Measurements from ENCODE around the gene SNAPC4. TPM values are rescaled to one million over a fixed set of nuclear protein-coding genes. Genes with fewer than 3 reads are reported as not detected.

The SNAPC4 gene
- polyA plus RNA-seq, 1 experiment: 1.7 TPM

DNA sequence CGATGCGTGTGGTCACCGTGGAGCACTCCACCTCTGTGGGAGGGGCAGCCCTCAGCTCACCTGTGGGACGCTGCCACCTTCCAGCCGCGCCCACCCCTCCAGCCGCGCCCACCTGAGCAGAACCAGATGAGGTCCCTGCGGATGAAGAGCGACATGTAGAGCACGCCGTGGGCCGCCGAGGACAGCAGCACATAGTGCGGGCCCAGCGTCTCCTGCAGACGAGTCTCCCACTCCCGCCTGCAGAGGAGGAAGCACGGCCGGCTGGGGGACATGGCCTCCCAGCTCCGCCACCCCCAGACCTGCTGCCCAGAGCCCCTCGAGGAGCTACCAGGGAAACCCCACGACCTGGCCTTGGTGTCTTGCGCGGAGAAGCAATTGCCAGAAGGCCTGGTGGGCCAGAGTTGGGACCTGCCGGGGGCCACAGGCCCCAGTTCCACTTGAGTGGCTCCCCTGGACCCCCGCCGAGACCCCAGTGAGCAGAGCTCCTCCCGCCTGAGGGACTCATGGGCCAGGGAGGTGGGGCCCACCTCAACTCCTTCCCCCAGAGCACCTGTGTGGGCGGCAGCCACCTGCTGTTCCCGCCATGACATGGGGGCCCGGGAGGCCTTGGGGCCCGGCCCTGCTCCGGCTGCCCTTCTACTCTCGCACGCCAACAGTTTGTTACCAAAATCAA is 33.2 kb upstream of the SNAPC4 start:
- no peaks in the 10 kb centered on the region for H3K27me3 ChIP-seq (ENCODE audit: control insufficient read depth, insufficient read depth, low read length)
- H3K36me3 ChIP-seq (ENCODE audit: control insufficient read depth, insufficient read depth, low read length): peaks cover 17% of the 10 kb centered on the region
- no peak for DNase-seq (ENCODE audit: low read depth)
- CTCF ChIA-PET: interaction anchor here (0.5 to 1.4 kb wide), 2 partner anchors 14 to 121 kb away, joined by 3 to 4 read pairs; no protein-coding TSS in a partner anchor
- no peak overlapping the region for H3K4me3 ChIP-seq (ENCODE audit: low read depth, low read length)
- no peak for TF ChIP-seq CTCF (IDR thresholded peaks at IDR 0.05; ENCODE audit: insufficient read depth, low read depth, low read length)
- POLR2A ChIA-PET: no interaction called here

- POLR2A ChIA-PET: no interaction called here
- DNase-seq (ENCODE audit: low read depth): no peak
- no peak overlapping the region for H3K4me3 ChIP-seq (ENCODE audit: low read depth, low read length)
- H3K27me3 ChIP-seq (ENCODE audit: control insufficient read depth, insufficient read depth, low read length): no peaks in the 10 kb centered on the region
- TF ChIP-seq CTCF (IDR thresholded peaks at IDR 0.05; ENCODE audit: insufficient read depth, low read depth, low read length): no peak
- CTCF ChIA-PET: interaction anchor here (0.5 kb wide), 1 partner anchor 13 kb away, joined by 3 read pairs; no protein-coding TSS in a partner anchor
- H3K36me3 ChIP-seq (ENCODE audit: control insufficient read depth, insufficient read depth, low read length): peaks cover 17% of the 10 kb centered on the region
These were observed 32.6 kb upstream of the SNAPC4 start for GRCh38 chr9:136432591-136432990.

DNA sequence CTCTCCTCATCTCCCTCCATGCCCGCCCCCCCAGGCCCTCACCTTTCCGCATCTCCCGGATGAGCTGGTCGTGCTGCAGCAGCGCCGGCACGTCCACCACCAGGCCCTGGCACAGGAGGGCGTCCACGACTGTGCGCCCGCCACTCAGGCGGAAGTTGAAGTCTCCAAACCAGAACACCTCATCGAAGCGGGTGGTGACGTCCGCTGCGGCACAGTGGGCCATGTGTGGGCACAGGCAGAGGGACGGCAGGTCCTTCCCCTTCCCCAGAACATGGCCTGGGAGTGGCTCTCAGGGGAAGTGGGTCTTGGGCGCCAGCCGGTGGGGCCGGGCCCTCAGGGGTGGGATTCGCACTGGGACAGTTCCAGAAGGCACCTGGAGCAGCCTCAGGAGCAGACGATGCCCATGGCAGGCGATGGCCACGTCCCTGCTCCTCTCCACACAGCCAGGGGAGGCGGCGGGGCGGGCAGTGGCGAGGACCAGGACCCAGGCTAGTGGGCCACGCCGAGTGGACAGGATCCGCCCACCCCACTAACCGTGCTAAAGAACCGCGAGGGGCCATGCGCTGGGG is 31.9 kb upstream of the SNAPC4 start:
- CTCF ChIA-PET: no interaction called here
- POLR2A ChIA-PET: no interaction called here
- peaks cover 18% of the 10 kb centered on the region for H3K36me3 ChIP-seq (ENCODE audit: control insufficient read depth, insufficient read depth, low read length)

GRCh38 chr9:136430588-136431234 is 30.7 kb upstream of the SNAPC4 start:
- no peaks in the 10 kb centered on the region for H3K27me3 ChIP-seq (ENCODE audit: control insufficient read depth, insufficient read depth, low read length)
- no peak overlapping the region for H3K4me3 ChIP-seq (ENCODE audit: low read depth, low read length)
- no peak for DNase-seq (ENCODE audit: low read depth)
- ChIA-PET POLR2A (no interaction called here), CTCF (interaction anchor here (1.8 kb wide), 1 partner anchor 10 kb away, joined by 4 read pairs; no protein-coding TSS in a partner anchor)
- no peak for TF ChIP-seq CTCF (IDR thresholded peaks at IDR 0.05; ENCODE audit: insufficient read depth, low read depth, low read length)
- peaks cover 18% of the 10 kb centered on the region for H3K36me3 ChIP-seq (ENCODE audit: control insufficient read depth, insufficient read depth, low read length)

More for the DNA sequence above, 31.9 kb upstream of the SNAPC4 start:
- no peaks in the 10 kb centered on the region for H3K27me3 ChIP-seq (ENCODE audit: control insufficient read depth, insufficient read depth, low read length)
- TF ChIP-seq CTCF (IDR thresholded peaks at IDR 0.05; ENCODE audit: insufficient read depth, low read depth, low read length): no peak
- no peak for DNase-seq (ENCODE audit: low read depth)
- no peak overlapping the region for H3K4me3 ChIP-seq (ENCODE audit: low read depth, low read length)
